ENCODE measurements around the gene PDE8B. TPM values are rescaled to one million over a fixed set of nuclear protein-coding genes. Genes with fewer than 3 reads are reported as not detected.

Gene PDE8B
- total RNA-seq, 2 donors from 2014 or later, result 0.10 TPM; not detected in 1

DNA sequence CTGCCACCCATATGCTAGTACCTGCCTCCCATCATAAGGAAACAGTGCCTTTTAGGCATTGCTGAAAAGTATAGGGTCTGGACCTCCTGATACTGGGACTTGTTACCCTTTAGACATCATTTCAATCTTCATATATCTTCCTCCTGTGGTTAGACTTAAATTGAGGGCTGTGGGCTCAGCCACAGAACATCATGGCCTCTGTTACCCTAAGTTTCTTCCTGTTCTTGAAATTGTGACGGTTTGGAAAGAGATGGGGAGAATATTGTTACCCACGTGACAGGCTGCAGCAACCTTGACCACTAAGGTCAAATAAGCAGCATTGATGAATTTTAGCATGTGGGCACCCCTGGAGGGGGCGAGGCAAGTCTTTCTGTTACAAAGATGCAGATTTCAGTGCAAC is 87.7 kb downstream of the PDE8B start:
- ATAC-seq, result no peak

DNA sequence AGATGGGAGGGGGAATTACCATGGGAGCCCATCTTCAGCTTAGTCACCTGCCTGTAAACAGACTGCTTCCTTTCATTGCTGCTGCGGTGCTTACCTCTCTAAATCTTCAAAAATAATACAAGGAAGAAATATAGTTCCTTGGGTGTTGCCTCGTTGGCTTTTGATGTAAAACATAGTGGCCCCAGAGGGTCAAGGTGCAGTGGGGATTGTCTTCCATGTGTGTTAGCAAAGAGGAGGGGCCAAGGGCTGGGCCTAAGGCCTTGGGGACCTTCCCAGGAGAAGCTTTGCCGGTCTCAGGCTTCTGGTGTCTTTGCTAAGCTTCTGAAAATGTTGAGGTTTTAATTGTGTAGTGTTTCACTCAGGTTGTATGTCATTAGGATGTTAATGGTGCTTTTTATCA is 90.0 kb downstream of the PDE8B start:
- peaks cover 0 to 12% of the 10 kb centered on the region in 2 donors for H3K9me3 Mint-ChIP-seq
- H3K27ac Mint-ChIP-seq, result no peak overlapping the region
- no peak for DNase-seq (ENCODE audit: low spot score in 2 of 2)
- ATAC-seq, result no peak
- H3K36me3 Mint-ChIP-seq, result no peaks in the 10 kb centered on the region

More for the DNA sequence above, 87.7 kb downstream of the PDE8B start:
- Mint-ChIP-seq H3K36me3 (no peaks in the 10 kb centered on the region), H3K27ac (no peak overlapping the region), H3K9me3 (peaks cover 0 to 12% of the 10 kb centered on the region in 2 donors)
- no peak for DNase-seq (ENCODE audit: low spot score in 2 of 2)

DNA sequence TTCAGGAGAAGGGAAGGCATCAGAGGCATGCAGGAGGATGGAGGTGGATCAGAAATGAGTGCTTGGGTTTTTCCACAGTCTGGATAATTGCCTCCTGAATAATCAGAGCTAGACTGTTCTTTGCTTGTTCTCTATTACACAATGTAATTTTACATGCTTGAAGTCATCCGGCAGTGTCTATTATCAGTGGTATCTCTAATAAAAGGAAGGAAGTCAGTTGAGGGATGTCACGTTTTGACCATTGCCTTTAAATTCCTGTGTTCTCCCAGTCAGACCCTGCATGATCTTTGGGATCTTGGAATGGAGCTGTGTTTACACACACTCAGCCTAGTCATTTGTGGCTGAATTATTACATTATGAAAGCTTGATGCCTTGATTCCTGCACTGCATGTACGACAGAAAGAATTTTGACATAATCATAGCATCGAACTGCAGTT is 91.0 kb downstream of the PDE8B start:
- ATAC-seq (no peak), DNase-seq (ENCODE audit: low spot score in 2 of 2) (no peak)
- H3K9me3 Mint-ChIP-seq, result peaks cover 0 to 8% of the 10 kb centered on the region in 2 donors
- H3K36me3 Mint-ChIP-seq, result no peaks in the 10 kb centered on the region
- H3K27ac Mint-ChIP-seq, result no peak overlapping the region

DNA sequence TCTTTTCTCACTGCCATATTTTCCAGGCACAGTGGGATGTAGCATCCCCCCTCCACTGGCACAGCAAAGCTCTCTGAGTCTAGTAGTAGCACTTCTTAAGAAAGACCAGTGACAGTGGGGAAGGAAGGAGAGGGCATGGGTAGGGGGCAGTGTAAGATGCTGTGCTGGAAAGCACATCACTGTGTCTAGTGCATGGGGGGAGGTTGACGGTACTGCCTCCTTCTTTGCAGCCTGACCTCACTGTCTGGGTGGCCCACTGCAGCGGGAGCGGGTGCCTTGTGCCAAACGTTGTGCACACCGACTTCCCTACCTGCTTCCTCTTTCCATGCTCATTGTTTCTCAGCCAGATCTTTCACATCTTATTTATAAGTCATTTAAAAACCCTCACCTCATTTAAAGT is 91.8 kb downstream of the PDE8B start:
- ATAC-seq (no peak), DNase-seq (ENCODE audit: low spot score in 2 of 2) (no peak)
- no peak overlapping the region for H3K27ac Mint-ChIP-seq
- no peaks in the 10 kb centered on the region for H3K36me3 Mint-ChIP-seq
- peaks cover 0 to 8% of the 10 kb centered on the region in 2 donors for H3K9me3 Mint-ChIP-seq

DNA sequence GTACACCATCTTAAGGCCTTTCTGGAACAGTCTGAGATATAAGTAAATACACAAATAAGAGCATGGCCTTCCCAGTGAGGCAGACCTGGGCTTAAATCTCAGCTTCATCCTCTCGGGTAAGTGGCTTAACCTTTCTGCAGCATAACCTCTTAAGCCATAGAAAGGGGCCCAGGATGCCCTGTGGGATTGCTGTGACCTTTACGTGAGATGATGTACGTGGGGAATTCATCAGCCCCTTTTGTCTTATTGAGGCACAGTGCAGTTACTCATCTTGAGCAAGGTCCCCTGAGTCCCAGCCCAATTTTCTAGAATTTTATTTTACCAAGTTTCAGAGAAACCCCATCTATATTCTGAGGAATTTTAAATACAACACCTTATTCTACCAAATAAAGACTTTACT is 92.2 kb downstream of the PDE8B start:
- Mint-ChIP-seq H3K27ac (no peak overlapping the region), H3K36me3 (no peaks in the 10 kb centered on the region), H3K9me3 (peaks cover 0 to 7% of the 10 kb centered on the region in 2 donors)
- DNase-seq (ENCODE audit: low spot score in 2 of 2) (no peak), ATAC-seq (no peak)

DNA sequence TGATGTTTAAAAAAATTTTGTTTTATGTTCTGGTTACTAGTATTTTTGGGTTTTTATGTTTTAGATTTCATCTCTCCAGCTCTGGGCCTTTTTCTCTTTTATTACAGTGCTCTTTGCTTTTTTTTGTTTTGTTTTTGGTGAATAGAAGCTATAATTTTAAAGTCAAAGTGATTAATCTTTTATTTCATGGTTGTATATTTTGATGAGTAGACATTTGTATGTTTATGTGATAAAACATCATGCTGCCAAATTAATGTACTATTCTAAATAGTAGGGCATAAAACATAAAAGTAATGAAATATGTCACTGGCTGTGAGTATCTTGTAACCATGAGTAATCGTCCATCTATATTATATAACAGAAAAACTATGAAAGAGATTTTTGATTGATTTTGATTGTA is 93.9 kb downstream of the PDE8B start:
- ATAC-seq, result no peak
- H3K9me3 Mint-ChIP-seq, result no peaks in the 10 kb centered on the region
- no peak for DNase-seq (ENCODE audit: low spot score in 2 of 2)
- no peak overlapping the region for H3K27ac Mint-ChIP-seq
- no peaks in the 10 kb centered on the region for H3K36me3 Mint-ChIP-seq

DNA sequence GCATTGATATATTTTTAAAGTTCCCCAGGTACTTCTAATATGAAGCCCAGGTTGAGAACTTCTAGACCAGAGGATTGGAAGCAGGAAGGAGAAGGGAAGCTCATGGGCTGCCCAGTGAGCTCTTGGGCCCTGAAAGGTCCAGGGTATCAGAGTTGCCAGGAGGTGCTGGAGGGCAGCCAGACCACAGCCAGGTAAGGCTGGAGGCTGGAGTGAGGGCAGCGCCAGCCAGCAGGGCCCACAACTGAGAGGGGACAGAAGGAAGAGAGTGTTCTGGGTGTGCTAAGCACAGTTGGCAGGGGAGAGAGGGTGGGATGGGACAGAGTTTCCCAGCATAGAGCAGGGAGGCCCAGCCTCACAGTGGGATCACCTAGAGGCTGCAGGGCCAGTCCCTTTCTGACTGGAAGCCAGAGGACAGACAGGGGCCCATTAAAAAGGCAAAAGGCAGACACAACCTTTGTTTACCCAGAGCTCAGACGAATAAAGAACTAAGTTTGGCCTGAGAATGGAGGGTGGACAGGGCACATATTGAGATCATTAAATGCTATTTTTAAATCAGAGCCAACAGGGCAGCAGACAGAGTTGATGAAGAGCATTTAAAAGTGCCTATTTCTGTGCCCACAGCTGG is 94.9 kb downstream of the PDE8B start:
- H3K9me3 Mint-ChIP-seq, result no peaks in the 10 kb centered on the region
- no peaks in the 10 kb centered on the region for H3K36me3 Mint-ChIP-seq

DNA sequence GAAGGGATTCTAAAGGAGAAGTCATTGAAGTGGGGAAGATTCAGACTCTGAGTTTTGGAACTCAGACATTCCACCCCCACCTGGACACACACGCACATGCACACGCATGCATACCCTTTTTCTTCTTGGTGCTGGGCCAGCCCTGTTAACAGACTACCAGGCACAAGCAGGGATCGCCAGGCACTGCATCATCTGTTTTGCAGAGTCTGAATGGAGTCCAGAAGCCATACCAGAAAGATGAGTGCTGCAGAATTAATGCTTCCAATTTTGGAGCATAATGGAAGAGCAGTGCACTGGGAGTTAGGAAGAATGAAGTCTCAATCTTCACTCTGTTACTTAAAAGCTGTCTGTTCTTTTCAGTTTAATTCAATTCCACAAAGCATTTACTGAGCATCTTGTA is 95.5 kb downstream of the PDE8B start:
- no peak for ATAC-seq
- no peak for DNase-seq (ENCODE audit: low spot score in 2 of 2)
- Mint-ChIP-seq H3K36me3 (no peaks in the 10 kb centered on the region), H3K9me3 (no peaks in the 10 kb centered on the region), H3K27ac (no peak overlapping the region)

More for the DNA sequence above, 94.9 kb downstream of the PDE8B start:
- no peak overlapping the region for H3K27ac Mint-ChIP-seq
- DNase-seq (ENCODE audit: low spot score in 2 of 2), result no peak
- no peak for ATAC-seq

DNA sequence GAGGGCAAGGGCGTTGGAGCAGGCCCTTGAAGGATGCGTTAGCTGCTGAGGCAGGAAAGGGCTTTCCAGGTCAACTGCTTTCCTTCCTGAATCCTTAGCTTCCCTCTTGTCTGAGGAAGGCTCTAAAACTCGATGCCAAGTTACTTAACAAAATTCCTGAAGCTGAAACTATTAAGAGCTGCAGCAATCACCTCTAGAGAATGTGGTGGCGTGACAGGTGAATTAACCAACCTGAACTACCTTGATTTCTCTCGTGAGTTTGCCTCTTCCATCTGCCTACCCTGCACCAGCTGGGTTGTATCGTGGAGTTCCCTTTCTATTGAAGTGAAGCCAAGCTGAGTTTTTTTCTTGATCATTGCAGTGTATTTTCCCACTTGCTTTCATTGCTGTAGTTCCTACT is 96.1 kb downstream of the PDE8B start:
- no peak overlapping the region for H3K27ac Mint-ChIP-seq
- DNase-seq (ENCODE audit: low spot score in 2 of 2), result no peak
- no peaks in the 10 kb centered on the region for H3K9me3 Mint-ChIP-seq
- no peaks in the 10 kb centered on the region for H3K36me3 Mint-ChIP-seq
- ATAC-seq, result no peak

DNA sequence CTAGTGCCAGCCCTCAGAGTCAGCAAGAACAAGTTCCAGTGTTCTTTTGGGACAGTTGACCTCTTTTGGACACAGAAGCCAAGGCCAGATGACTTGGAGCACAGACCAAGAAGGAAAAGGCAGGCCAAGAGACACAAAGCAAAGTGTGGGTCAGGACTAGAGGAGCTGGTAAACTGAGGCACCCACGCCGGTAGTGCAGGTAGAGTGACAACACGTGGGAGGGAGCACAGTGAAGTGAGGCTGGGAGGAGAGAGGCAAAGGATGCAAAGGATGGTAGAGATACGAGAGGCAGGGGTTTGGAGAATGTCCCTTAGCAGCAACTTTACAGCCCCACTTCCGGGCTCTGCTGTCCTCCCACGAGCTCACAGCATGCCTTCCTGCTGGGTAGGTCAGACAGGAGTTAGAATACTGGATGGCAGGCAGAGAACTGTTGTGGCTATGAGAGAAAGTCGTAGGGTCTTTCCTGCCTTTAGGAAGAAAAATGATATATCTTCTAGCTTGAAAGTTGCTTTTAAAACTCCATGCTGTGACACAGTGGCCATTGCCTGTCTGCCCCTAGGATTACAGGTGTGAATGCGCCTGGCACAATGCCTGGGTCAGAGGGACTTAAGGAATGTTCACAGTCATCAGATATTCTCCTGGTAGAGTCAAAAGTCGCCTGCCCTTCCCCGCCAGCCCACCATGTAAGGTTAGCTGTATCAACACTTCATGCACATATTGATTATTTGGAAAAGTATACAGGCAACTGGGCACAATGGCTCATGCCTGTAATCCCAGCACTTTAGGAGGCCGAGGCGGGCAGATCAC is 97.9 kb downstream of the PDE8B start:
- ATAC-seq (no peak), DNase-seq (ENCODE audit: low spot score in 2 of 2) (no peak)
- no peaks in the 10 kb centered on the region for H3K9me3 Mint-ChIP-seq
- H3K27ac Mint-ChIP-seq, result no peak overlapping the region
- H3K36me3 Mint-ChIP-seq, result no peaks in the 10 kb centered on the region

DNA sequence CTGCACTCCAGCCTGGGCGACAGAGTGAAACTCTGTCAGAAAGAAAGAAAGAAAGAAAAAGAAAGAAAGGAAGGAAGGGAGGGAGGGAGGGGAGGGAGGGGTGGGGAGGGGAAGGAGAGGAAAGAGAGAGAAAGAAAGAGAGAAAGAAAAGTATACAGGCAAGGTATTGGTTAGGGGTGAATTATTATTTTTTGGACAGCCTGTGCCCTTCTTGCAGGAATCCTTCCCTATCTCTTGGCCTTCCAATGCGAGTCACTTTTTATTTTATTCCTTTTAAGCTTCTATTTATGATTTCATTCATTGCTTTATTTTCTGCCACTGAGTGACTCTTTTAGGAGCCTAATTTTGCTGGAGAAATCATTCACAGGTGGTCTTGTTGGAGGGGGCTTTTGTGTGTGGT is 98.7 kb downstream of the PDE8B start:
- peaks cover 0 to 5% of the 10 kb centered on the region in 2 donors for H3K9me3 Mint-ChIP-seq
- ATAC-seq, result no peak
- DNase-seq (ENCODE audit: low spot score in 2 of 2), result no peak
- H3K27ac Mint-ChIP-seq, result no peak overlapping the region
- H3K36me3 Mint-ChIP-seq, result no peaks in the 10 kb centered on the region

DNA sequence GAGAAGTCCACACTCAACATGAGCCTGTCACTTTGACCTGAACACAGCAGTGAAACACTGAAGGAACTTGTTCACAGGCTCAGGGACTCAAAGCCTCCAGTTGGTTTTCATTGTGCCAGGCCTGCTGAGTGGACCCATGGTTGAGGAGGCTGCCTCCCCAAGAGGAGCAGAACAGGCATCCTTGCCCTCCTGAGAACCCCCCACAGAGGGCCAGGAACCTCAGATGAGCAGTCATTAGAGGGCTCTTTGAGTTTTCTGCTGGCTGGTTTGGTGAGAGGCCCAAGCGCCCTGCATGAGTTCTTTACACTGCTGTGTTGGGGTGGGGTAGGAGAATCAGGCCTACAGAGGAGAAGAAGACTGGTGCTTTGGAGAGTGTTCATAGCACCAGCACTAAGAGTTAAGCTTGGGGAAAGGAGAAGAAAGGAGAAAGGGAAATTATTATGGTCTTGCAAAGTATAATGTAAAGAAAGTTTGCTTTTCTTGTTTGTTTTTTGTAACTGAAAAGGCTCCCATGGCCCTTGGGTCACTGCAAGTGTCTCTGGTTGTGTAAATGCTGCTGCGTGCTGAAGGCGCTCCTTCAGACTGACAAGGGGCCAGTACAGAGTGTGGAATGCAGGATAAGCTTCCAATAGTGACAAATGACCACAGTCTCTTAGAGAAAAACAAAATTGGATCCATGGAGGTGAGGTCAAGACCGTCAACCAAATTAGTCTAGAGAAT is 100.2 kb downstream of the PDE8B start:
- Mint-ChIP-seq H3K9me3 (peaks cover 0 to 6% of the 10 kb centered on the region in 2 donors), H3K36me3 (no peaks in the 10 kb centered on the region), H3K27ac (no peak overlapping the region)
- ATAC-seq, result no peak
- DNase-seq (ENCODE audit: low spot score in 2 of 2), result no peak

DNA sequence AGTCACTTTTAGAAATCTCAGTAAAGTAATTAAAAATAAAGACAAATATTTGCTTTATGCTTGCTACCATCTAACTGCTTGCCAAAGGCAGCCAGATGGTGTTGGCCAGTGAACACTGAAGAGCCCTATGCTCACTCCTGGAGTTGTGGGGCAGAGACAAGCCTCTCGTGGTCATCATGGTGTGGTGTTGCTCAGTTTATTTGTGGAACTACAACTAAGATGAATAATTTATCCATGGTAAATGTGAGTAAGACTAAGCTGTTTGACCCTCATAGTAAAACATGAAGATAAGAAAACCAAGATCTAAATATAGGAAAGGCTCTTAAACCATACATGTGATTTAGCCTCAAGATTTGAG is 100.7 kb downstream of the PDE8B start:
- no peak for DNase-seq (ENCODE audit: low spot score in 2 of 2)
- Mint-ChIP-seq H3K27ac (no peak overlapping the region), H3K9me3 (peaks cover 0 to 6% of the 10 kb centered on the region in 2 donors), H3K36me3 (no peaks in the 10 kb centered on the region)
- ATAC-seq, result no peak

DNA sequence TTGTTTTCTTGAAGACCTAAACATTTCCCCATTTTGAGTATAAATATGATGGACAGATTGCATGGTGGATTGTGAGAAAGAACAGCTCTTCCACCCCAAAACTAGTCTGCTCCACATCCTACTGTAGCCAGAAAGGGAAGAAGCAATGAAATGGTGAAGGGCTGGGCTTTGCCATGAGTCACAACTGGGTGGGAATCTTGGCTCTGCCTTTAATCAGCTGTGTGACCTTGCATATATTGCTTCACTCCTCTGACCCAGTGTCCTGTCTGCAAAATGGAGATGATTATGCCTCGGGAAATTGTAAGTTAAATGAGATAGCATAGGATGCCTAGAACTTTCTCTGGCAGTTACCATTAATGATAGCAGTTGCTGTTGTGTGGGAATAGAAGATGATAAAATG is 101.9 kb downstream of the PDE8B start:
- Mint-ChIP-seq H3K27ac (no peak overlapping the region), H3K36me3 (no peaks in the 10 kb centered on the region), H3K9me3 (peaks cover 0 to 6% of the 10 kb centered on the region in 2 donors)
- ATAC-seq (no peak), DNase-seq (ENCODE audit: low spot score in 2 of 2) (no peak)

DNA sequence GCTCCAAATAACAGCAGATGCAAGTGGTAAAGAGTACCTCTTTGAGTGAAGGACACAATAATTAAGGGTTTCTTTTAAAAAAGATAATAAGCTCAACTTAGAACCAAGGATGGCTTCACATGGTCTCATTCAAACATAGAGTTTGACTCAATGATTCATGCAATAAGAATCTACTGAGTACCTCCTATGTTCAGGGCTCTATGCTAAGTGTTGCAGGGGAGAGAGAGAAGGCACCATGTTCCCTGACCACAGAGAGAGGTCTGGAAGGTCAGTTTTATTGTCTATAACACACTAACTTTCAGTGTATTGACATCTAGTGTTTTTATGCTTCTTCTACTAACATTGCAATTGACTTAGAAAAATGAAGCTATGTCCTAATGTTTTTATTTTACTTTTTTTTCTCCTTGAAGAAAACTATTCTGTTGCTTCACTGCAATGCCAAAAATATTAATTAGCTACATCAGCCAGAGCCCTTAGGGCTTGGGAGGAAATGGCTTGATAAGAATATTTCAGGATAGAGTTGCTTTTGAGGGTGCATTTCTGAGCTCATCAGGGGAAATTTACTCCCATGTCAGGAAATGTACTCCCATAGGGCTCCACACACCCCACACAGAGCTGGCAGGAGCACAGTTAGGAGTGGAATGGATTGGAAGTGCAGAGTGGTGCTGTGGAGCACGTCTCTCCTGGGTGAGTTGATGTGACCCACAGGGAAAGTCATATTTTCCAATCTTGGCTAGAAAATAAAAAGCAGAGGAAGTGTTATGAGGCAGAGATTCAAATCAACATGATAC is 106.6 kb downstream of the PDE8B start:
- H3K27ac Mint-ChIP-seq, result no peak overlapping the region
- H3K9me3 Mint-ChIP-seq, result peaks cover 0 to 6% of the 10 kb centered on the region in 2 donors
- no peaks in the 10 kb centered on the region for H3K36me3 Mint-ChIP-seq
- no peak for DNase-seq (ENCODE audit: low spot score in 2 of 2)
- no peak for ATAC-seq

DNA sequence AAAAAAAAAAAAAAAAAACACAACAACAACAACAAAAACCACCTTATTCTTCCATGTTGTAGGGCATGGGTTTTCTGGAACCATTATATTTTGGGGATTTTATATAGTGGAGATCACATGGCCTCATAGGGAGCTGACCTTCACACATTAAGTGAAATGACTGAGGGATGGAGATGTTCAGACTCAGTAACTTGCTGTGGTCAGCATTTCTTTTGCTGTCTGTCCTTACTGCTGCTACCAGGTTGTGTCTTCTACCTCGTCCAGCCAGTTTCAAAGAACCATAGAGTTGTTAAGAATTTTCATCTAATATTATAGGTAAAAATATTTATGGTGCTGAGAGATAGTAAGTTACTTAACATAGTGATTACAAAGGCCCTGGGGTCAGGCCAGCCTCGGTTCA is 107.6 kb downstream of the PDE8B start:
- no peak for DNase-seq (ENCODE audit: low spot score in 2 of 2)
- peaks cover 0 to 6% of the 10 kb centered on the region in 2 donors for H3K9me3 Mint-ChIP-seq
- H3K36me3 Mint-ChIP-seq, result no peaks in the 10 kb centered on the region
- no peak overlapping the region for H3K27ac Mint-ChIP-seq
- ATAC-seq, result no peak

All from activated naive CD4-positive, alpha-beta T cell treated with anti-CD3 and anti-CD28 coated beads, Interleukin-2, amount 50 U/mL, for 72 hours (primary cell).